ENCODE data around the gene GNA15.
A peak's percentile ranks its signal among the peaks of the same experiment; 100 is the strongest.

GNA15 gene

GRCh38 chr19:3107658-3108057 lies 28.2 kb upstream of the GNA15 start:
- DNase-seq = no peak

- DNase-seq = peak in 1 of 2 experiments; percentile 23
Observed at GRCh38 chr19:3108775-3109174, 27.1 kb upstream of the GNA15 start.

GRCh38 chr19:3109491-3109890 lies 26.3 kb upstream of the GNA15 start:
- no peak for DNase-seq

GRCh38 chr19:3110126-3110825 lies 25.6 kb upstream of the GNA15 start:
- DNase-seq = no peak

- DNase-seq = no peak
Observed at GRCh38 chr19:3111586-3112247, 24.1 kb upstream of the GNA15 start.

GRCh38 chr19:3112375-3113099 lies 23.3 kb upstream of the GNA15 start:
- DNase-seq = no peak

GRCh38 chr19:3113100-3114017 lies 22.5 kb upstream of the GNA15 start:
- DNase-seq = no peak

- no peak for DNase-seq
Observed at GRCh38 chr19:3114018-3114726, 21.7 kb upstream of the GNA15 start.

- no peak for DNase-seq
Observed at GRCh38 chr19:3114811-3115210, 21.0 kb upstream of the GNA15 start.

GRCh38 chr19:3115411-3115810 lies 20.4 kb upstream of the GNA15 start:
- DNase-seq = no peak

- DNase-seq = no peak
Observed at GRCh38 chr19:3115916-3116602, 19.8 kb upstream of the GNA15 start.

GRCh38 chr19:3116621-3117020 lies 19.2 kb upstream of the GNA15 start:
- no peak for DNase-seq

GRCh38 chr19:3117716-3118115 lies 18.1 kb upstream of the GNA15 start:
- no peak for DNase-seq

GRCh38 chr19:3118232-3119070 lies 17.4 kb upstream of the GNA15 start:
- DNase-seq = no peak

- no peak for DNase-seq
Observed at GRCh38 chr19:3119071-3119595, 16.7 kb upstream of the GNA15 start.

- DNase-seq = no peak
Observed at GRCh38 chr19:3119693-3120380, 16.0 kb upstream of the GNA15 start.

GRCh38 chr19:3120611-3121276 lies 15.1 kb upstream of the GNA15 start:
- DNase-seq = no peak

- DNase-seq = no peak
Observed at GRCh38 chr19:3121396-3121795, 14.4 kb upstream of the GNA15 start.

Data from cerebellar nuclear complex (tissue), 1 donor.